Measurements from ENCODE around the gene LRRC9.

GRCh38 chr14:60092526-60092920, 172.6 kb downstream of the LRRC9 start:
- TF ChIP-seq TAF1 (IDR thresholded peaks at IDR 0.05; ENCODE audit: borderline replicate concordance, insufficient read depth, low read length) (no peak), POLR2AphosphoS5 (IDR thresholded peaks at IDR 0.05; ENCODE audit: low read depth, low read length) (no peak), REST (IDR thresholded peaks at IDR 0.05; ENCODE audit: insufficient read depth in 1 of 2, low read depth in 2 of 2, low read length in 2 of 2) (no peak)
